ENCODE results near the gene IL27RA.

- no peak for TF ChIP-seq CTCF (IDR thresholded peaks at IDR 0.05 in 8 of 11, conservative IDR thresholded peaks at IDR 0.05 in 3 of 11)
- no peak for TF ChIP-seq POLR2AphosphoS5 (IDR thresholded peaks at IDR 0.05)
- TF ChIP-seq POLR2A (IDR thresholded peaks at IDR 0.05) = no peak
These were observed 36.4 kb upstream of the IL27RA start for GRCh38 chr19:13995017-13995728.
